H1 (cell line): Measurements from ENCODE around the gene ABHD2. TPM values are rescaled to one million over a fixed set of nuclear protein-coding genes. Genes with fewer than 3 reads are reported as not detected.

ENCODE experiments used
- BCL11A ChIP-seq, 2 experiments: IDR thresholded peaks; one replicate each; pipeline ENCODE4 v1.6.1; 2011; ENCODE audit warnings: low read depth in 2 of 2, low read length in 2 of 2, mild to moderate bottlenecking in 2 of 2
- CEBPB ChIP-seq: IDR thresholded peaks from 2 replicates; pipeline ENCODE4 v1.6.1; 2012; ENCODE audit warnings: low read depth, low read length
- GABPA ChIP-seq: IDR thresholded peaks from 2 replicates; pipeline ENCODE4 v1.6.1; 2011; ENCODE audit warnings: mild to moderate bottlenecking, low read length, moderate library complexity, borderline replicate concordance; ENCODE audit not compliant: insufficient read depth
- KDM1A ChIP-seq: fragments of 200-600, 300-600 bp; sonication (generic); IDR thresholded peaks from 2 replicates; pipeline ENCODE4 v1.7.1; 2016; ENCODE audit warnings: mild to moderate bottlenecking, low read length, borderline replicate concordance
- MAFK ChIP-seq: IDR thresholded peaks from 2 replicates; pipeline ENCODE4 v1.6.1; 2012; ENCODE audit warnings: low read depth, mild to moderate bottlenecking, improper control_type of control experiment, low read length
- SIRT6 ChIP-seq: IDR thresholded peaks from one replicate; pipeline ENCODE4 v1.7.1; 2012; ENCODE audit warnings: low read length, inconsistent platforms
- SP1 ChIP-seq: IDR thresholded peaks from 2 replicates; pipeline ENCODE4 v1.6.1; 2011; ENCODE audit warnings: low read depth, low read length
- SRF ChIP-seq: IDR thresholded peaks from 2 replicates; pipeline ENCODE4 v1.6.1; 2011; ENCODE audit warnings: mild to moderate bottlenecking, low read depth, low read length, moderate library complexity
- polyA plus RNA-seq, 7 experiments: library from polyadenylated mRNA; depleted of rRNA in 3 of 7; stranded (reverse) in 5 of 7; unstranded in 2 of 7; fragments of >200 nt in 5 of 7; fragments of 200-250 nt in 2 of 7; gene quantifications; 1 replicate in 5 of 7; 2 replicates in 1 of 7; 4 replicates in 1 of 7; pipeline versions ENCODE4 v1.2.1 to v1.2.3, GENCODE V29; 2011 to 2013; ENCODE audit warnings: missing spikeins in 2 of 7, mixed read lengths in 2 of 7
- total RNA-seq: library from RNA; stranded (reverse); fragmentation: NEBNext Ultra II Directional; extraction: Animal tissue kit (Norgen Biotek cat#: 25700); gene quantifications from 2 replicates; pipeline ENCODE4 v1.2.1, GENCODE V29; 2021
- TF ChIP-seq, protein P1 (sequence below), 3 experiments: IDR thresholded peaks; 1 replicate in 2 of 3; 2 replicates in 1 of 3; pipeline versions ENCODE4 v1.5.1 to v1.6.1; 2011; ENCODE audit warnings: low read length in 3 of 3, mild to moderate bottlenecking in 3 of 3, inconsistent platforms in 2 of 3, low read depth in 1 of 3, moderate library complexity in 1 of 3; ENCODE audit not compliant: insufficient read depth in 1 of 3; ENCODE audit errors: control extremely low read depth in 1 of 3

Gene ABHD2
- total and polyA plus RNA-seq, 2 of the 8 experiments (the other 6 are each of a cell fraction or from before 2014, with no cell fraction given) = 9.1 to 23.7 TPM

DNA sequence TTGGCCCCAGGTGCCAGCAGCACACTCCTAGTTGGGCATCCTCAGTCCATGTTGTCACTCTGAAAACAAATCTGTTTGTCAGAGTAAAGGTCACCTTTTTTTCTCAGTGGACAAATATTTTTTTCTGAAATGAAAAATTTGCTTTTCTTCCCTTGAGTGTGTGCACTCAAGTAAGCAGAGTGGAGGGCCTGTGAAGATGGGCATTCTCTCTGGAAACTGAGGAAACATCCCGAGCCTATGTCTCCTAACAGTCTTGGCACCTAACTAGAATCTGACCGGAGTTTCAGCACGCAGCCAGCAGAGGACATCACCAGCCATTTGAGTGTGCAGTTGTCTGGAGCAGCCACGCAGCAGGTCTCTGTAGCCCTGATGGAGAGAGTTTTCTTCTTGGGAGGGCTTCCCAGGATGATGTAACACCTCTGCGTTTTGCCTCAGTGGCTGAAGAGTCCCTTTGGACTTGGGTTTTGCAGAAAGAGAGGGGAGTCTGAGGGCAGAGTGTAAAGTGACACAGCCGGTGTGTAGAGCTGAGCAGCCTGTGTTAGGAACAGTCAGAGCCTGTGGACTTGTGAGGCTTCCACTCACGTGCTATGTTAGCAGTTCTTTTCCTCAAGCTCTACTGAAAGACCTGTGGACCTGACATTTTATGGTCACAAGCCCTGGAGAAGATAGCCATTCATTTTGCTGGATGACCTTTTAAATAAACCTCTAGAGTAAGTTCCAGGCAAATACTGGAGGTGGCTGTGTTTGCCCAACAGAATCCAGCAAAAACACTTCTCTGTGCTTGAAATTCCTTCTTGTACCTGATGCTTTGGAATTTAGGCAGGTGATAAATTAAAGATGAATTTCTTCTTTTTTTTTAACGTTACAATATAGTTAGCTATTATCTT, 51.6 kb downstream of the ABHD2 start (continued):
- TF ChIP-seq, protein P1, sequence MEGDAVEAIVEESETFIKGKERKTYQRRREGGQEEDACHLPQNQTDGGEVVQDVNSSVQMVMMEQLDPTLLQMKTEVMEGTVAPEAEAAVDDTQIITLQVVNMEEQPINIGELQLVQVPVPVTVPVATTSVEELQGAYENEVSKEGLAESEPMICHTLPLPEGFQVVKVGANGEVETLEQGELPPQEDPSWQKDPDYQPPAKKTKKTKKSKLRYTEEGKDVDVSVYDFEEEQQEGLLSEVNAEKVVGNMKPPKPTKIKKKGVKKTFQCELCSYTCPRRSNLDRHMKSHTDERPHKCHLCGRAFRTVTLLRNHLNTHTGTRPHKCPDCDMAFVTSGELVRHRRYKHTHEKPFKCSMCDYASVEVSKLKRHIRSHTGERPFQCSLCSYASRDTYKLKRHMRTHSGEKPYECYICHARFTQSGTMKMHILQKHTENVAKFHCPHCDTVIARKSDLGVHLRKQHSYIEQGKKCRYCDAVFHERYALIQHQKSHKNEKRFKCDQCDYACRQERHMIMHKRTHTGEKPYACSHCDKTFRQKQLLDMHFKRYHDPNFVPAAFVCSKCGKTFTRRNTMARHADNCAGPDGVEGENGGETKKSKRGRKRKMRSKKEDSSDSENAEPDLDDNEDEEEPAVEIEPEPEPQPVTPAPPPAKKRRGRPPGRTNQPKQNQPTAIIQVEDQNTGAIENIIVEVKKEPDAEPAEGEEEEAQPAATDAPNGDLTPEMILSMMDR (IDR thresholded peaks at IDR 0.05; ENCODE audit: control extremely low read depth in 1 of 3, insufficient read depth in 1 of 3, low read depth in 1 of 3, low read length in 3 of 3) = peak; percentile 28 to 38 (median 35)
- TF ChIP-seq CEBPB (peak; percentile 26; the same call in 1 of the 2 replicates), SRF (no peak), BCL11A (IDR thresholded peaks at IDR 0.05; ENCODE audit: low read depth in 2 of 2, low read length in 2 of 2) (no peak), SIRT6 (no peak), GABPA (no peak), SP1 (no peak), KDM1A (no peak), MAFK (no peak)
